Stimulated activated CD4-positive, alpha-beta T cell treated with anti-CD3 and anti-CD28 coated beads, TNF-alpha, amount 100 ng/mL, for 24 hours (primary cell): ENCODE measurements around the gene WDR27.
"Not testable (repeated sequence)": the region's sequence is repeated elsewhere in the genome, so short reads cannot be mapped to it uniquely, and the experiment has no call there.

ENCODE experiments used
- DNase-seq, 3 experiments: peaks; one replicate each; pipeline ENCODE4 v3.0.0-alpha.2; 2020; ENCODE audit warnings: low read depth in 3 of 3

WDR27 gene

DNA sequence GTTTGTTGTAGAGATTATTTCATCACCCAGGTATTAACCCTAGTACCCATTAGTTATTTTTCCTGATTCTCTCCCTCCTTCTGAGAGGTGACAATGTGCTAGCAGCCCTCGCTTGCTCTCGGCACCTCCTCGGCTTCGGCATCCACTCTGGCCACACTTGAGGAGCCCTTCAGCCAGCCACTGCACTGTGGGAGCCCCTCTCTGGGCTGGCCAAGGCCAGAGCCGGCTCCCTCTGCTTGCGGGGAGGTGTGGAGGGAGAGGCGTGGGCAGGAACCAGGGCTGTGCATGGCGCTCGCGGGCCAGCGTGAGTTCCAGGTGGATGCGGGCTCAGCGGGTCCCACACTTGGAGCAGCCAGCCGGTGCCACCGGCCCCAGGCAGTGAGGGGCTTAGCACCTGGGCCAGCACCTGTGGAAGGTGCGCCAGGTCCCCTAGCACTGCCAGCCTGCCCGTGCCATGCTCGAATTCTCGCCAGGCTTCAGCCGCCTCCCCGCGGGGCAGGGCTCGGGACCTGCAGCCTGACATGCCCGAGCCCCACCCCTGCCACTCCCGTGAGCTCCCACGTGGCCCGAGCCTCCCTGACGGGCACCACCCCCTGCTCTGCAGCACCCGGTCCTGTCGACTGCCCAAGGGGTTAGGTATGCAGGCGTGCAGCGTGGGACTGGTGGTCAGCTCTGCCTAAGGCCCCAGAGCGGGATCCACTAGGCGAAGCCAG is 221.9 kb downstream of the WDR27 start:
- DNase-seq: no peak

DNA sequence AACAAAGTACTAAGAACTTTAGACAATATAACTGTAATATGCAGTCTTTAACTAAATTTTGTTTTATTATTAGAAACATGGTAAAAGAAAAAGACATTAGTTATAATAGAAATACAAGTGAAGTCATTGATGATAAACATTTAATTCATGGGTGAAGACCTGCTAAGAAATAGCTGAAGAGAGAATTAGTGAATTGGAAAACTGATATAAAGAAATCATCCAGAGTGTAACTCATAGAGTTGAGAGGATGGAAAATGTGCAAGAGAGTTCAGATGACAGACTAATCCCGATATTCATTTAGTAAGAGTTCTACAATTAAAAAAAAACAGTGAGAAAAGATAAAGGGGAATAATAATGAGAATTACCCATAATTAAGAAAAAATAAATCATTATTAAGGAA is 227.5 kb downstream of the WDR27 start:
- no peak for DNase-seq

DNA sequence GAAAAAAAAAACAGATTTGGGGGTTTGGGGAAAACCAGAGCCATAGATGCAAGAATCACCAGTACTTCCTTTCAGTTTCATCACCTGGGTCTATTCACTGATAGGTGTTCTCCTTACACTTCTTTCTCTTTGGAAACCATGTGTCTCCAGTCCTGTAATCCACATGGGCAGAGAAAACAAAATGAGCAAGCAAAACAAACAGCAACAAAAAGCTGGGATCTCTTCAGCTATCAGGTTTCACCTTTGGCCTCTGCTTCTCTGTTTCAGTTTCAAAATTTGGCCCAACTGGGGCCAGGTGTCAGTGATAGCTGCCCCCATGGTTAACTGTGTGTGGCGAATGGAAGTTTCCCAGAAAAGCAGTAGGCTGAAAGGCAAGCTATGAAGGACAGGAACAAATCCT is 228.2 kb downstream of the WDR27 start:
- no peak for DNase-seq

DNA sequence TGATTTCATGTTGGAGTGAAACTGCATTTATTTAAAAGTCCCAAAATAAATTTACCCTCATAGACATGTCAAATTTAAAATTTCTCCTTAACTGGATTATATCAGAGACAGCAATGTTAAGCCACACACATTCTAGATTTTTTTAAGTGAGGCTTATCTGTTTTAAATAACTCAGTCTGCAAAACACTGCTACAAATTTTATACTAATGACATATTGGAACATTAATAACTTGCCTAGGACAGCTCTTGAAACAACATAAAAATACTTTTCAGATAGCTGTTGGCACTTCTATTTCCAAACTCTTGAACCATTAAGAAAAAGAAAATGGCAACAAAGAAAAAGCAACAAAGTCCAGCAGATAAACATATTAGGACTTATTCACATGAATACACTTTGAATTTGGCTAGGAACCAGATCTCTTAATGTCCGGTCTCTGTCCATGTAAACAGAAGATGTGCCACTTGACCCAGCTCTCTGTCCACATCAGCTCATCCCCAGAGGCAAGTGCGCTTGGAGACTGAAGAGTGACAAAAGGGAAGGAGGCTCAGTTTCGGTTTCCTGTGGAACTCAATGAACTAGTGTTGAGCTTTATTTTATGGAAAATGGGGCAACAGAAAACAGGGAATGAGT is 228.9 kb downstream of the WDR27 start:
- DNase-seq: no peak

DNA sequence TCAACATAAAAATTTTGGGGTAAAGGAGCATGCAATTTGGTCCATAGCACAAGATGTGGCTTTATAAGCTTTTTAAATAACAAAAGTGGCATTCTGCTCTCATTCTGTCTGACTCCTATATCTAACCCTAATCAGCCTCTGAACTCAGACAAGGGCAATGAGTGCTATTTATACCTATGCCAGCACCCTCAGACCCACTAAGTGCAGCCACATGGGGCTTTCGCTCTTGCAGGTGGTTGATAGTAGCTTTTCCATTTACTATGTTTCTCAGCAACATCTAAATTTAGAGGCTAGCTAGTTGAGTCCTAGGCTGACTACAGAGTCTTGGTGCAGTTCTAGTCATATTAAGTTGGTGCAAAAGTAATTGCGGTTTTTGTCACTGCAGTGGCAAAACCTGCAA is 231.0 kb downstream of the WDR27 start:
- DNase-seq: no peak

DNA sequence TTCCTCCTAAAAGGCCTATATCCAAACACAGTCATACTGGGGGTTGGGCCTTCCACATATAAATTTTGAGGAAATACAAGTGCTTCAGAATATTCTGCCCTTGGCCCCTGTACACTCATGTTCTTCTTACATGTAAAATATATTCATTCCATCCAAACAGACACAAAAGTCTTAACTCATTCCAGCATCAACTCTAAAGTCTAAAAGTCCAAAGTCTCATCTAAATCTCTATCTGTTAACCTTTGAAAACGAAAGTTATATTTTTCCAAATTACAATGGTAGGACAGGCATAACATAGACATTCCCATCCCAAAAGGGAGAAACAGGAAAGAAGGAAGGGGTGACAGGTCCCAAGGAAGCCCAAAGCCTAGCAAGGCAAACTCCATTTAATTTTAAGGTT is 232.8 kb downstream of the WDR27 start:
- no peak for DNase-seq

DNA sequence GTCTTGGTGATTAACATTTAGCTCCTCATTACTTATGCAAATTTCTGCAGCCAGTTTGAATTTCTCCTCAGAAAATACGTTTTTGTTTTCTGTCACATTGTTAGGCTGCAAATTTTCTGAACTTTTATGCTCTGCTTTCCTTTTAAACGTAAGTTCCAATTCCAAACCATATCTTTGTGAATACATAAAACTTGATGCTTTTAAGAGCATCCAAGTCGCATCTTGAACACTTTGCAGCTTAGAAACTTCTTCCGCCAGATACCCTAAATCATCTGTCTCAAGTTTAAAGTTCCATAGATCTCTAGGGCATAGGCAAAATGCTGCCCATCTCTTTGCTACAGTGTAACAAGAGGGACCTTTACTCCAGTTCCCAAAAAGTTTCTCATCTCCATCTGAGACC is 234.1 kb downstream of the WDR27 start:
- not testable (repeated sequence) for DNase-seq

DNA sequence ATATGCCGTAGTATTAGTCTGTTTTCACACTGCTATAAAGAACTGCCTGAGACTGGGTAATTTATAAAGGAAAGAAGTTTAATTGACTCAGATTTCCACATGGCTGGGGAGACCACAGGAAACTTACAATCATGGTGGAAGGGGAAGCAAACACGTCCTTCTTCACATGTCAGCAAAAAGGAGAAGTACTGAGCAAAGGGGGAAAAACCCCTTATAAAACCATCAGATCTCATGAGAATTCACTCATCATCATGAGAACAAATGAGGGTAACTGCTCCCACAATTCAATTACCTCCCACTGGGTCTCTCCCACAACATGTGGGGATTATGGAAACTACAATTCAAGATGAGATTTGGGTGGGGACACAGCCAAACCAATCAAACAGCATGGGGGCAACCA is 235.6 kb downstream of the WDR27 start:
- not testable (repeated sequence) for DNase-seq

DNA sequence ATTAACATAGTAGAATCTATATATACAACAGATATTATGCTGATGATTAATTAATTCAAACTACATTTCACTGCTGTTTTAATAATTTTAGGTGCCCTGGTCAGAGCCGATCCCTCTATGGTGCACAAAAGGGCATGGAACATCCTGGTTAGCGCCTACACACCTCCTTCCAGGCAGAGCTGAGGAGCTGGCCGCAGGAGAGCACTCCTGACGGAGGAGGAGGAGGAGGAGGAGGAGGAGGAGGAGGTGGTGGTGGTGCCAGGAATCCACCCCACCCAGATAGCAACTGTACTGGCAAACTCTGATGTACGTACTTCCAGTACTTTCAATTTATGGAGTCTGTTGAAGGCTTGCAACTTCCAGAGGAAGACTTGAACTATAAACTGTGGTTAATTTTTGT is 244.1 kb downstream of the WDR27 start:
- no peak for DNase-seq

DNA sequence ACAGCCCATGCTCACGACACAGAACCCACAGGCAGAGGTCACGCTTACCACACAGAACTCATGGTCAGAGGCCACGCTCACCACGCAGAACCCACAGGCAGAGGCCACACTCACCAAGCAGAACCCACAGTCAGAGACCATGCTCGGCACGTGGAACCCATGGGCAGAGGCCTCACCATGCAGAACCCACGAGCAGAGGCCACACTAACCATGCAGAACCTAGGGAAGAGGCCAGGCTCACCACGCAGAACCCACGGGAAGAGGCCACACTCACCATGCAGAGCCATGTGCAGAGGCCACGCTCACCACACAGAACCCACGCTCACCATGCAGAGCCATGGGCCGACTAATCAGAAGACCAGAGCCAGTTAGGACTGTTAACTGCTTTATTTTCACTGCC is 245.0 kb downstream of the WDR27 start:
- DNase-seq: peak in 1 of 3 experiments; percentile 0

DNA sequence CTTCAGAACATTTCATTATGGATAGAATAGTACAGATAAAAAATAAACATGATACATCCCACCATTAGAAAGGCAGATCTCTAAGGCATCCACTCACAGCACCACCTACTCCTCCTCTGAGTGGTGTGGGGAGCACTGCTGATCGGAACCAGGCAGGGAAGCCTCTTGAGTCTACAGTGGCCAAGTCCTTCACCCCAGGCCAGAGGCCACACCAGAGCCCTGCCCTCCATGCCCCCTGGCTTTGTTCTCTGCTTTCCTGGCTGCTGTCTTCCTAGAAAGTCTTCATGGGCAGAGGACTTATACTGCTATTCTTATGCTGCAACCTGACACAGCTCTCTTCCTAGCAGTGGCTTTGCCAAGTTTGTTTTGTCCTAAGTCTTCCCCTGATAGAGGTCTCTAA is 246.4 kb downstream of the WDR27 start:
- no peak for DNase-seq

DNA sequence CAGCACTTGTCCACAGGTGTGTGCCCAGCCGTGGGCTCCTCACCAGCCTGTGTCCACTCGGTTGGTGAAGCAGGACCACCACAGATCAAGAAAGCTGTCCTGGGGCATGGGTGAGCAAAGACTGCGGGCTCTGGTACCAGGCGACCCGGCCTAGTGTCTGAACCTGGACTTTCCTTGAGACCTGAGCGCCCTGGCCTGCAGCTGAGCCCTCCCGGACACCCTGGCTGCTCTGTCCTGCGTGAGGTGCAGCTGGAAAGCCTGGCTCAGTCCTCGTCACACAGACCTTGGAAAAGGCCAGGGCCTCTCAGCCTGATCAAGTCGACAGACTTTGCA is 247.0 kb downstream of the WDR27 start:
- DNase-seq: no peak

DNA sequence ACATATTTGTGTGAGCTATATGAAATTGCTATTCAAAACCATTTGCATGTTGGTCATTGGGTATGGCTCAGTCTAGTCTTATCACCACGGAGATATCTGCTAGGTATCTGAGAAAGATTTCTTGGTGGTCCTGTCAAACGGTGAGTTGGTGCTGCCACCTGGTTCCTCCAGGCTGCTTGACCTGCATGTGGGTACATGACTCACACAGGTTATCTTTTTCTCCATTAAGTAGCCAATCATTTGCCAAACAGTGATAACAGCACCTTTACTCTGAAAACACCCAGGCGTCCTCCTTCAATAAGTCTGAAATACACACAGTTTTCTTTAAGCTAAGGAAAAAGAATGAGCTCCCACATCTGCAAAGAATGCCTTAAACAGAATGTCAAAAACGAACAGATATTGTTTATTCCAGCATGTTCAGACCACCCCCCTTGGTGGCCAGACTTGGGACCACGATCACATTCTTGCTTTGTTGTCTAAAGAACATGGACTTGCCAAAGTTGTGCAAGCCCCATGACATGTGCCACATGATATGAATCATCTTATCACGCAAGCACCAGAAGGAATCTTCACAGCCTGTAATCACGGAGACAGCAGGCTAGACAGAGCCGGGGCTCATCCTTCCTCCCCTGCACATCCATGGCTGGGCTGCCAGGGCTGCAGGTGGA is 247.5 kb downstream of the WDR27 start:
- no peak for DNase-seq

DNA sequence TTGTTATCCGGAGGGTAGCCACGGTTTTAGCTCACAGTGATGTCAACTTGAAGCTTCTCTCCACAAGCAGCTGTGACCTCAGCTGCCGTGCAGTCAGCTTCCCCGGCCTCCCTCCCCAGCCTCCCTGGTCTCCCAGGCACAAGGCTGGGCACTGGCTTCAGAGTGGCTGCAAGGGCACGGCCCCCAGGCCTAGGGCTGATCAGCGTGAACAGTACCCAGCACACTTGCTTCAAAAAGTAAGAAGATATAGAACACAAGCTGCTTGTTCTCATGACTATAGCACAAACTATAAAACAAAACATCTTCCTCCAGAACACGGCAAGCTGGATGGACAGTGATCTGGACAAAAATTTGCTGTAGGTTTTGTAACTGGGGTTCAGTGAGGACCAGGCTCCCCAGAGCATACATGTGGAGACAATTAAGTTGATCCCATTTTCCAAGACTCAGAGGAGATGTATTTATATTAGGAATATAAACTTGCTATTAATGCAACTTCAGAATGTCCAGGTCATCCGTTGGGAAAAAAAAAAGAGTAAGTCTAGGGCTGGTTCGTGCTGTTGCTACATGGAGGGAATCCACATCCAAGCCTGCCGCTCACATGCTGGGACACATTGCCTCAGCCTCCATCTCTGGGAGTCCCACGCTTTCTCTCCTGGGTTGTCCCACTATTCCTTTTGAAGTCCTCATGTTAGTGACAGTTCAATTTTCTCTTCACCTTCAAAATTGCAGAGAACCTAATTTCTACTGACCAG is 248.8 kb downstream of the WDR27 start:
- DNase-seq: no peak

DNA sequence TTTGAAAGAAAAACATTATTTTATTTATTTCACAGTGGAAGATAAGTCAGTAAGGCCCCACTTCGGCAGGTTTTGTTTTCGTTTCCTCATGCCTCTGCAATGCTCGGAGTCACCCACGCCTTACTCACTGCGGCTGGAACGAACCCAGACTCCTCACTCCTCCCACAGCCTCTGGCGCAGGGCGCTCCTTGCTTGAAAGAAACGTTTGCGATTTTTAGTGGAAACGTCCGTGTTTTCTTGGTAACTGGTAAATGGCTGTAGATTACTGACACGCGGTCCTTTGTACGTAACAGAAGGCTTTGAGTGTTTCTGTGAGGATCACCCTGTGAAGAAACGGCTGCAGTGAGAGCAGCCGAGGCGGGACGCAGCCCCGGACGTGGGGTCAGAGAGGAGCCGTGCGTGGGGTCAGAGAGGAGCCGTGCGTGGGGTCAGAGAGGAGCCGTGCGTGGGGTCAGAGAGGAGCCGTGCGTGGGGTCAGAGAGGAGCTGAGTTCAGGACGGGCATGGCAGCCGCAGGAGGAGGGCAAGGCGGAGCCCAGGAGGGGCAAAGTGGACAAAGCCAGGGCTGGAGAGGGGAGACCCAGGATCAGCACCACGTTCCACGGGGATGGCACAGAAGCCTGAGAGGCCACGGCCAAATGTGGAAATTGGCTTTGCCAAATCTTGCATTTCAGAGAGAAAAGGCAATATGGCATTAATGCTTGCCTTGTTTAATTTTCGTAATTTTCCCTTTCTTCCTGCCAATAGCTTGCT is 249.5 kb downstream of the WDR27 start:
- DNase-seq: no peak

DNA sequence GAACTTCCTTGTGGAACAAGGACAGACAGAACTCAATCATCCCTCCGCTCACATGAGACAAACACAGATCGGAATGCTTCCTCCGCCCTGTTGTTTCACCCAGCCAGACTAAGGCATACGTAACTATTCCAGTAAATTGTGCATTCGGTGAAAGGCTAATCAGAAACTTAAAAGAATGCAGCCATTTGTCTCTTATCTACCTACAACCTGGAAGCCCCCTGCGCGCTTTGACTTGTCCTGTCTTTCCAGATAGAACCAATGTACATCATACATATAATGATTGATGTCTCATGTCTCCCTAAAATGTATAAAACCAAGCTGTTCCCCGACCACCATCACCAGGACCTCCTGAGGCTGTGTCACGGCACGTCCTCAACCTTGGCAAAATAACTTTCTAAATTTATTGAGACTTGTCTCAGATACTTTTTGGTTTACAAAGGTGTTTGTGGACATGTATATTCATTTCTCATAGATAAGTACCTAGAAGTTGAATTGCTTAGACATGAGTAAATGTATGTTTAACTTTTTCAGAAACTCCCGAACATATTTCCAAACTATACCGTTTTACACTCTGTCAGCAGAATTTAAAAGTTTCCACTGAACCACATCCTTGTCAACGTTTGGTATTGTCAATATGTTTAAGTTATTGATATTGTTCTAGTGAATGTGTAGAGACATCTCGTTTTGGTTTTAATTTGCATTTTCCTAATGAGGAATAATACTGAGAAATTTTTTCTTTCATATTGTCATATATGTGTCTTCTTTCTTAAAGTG is 250.6 kb downstream of the WDR27 start:
- DNase-seq: no peak

DNA sequence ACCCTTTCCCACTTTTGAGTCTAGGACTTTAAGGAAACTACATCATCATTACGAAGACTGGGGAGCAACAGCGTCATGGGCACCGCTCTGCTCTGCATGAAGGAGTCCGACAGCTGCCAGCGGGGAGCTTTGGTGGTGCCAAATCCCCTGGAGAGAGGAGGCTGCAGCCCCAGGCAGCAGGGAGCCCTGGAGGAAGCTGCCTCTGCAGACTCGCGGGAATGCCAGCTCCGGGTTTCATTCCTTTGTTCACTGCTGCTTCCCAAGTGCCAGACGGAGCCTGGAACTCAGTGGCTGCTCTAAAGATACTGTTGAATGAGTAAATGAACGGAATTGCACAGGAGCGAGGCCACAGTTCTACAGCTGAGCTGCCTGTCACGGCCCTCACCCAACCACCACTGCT is 251.7 kb downstream of the WDR27 start:
- no peak for DNase-seq

DNA sequence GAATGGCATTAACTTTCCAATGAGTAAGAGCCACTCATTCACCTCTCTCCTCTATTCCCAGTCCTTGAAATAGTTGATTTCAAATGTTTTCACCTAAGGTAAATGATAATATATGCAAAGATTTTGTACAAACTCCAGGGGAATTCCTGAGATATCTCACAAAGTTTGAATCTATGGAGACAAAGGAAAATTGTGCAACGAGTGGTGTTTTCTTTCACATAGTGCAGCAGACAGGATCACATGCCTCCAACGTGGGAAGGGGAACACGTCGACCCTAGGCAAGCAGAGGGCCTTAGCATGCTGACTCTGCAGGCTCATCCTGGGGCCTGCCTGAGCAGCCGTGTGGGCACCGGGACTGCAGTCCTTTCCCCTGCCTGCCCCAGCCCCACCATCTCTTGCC is 252.6 kb downstream of the WDR27 start:
- DNase-seq: no peak

DNA sequence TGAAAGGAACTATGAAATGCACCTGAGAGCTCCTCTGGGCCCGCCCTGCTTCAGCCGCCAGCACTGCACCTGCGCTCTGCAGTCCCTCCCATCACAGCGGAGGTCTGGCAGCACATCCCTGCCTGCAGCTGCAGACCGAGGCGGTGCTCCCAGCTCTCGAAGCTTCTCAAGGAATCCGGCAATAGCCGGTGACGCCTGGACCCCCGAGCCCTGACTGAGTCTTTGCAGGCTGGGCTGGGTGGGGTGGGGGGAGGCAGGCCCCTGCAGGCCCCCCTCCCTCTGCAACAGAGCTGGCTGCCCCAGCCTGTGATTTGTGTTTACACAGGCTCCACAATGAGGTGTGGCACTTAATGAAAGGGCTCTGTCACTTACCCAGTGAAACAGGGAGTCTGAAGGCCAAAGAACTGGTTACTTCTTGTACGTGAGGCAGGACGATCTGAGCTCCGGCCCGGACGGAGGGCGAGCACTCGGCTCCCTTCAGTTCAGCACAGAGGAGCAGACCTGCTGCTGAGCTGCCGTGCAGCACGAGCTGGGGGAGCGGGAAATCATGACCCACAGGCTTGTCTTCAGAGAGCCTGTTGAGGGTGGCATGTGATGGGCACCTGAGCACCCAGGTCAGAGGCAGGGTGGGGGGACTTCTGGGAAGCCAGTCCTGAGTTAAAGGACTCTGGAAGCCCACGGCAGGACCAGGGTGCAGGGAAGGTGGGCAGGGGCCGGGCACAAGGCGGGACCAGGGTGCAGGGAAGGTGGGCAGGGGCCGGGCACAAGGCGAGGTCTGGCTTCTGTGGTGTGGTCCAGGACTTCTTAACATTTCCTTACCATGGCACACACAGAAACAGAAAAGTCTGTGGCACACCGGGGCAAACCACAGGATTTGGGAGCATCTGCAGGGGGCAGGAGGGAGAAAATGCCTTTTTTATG is 255.9 kb downstream of the WDR27 start:
- no peak for DNase-seq

DNA sequence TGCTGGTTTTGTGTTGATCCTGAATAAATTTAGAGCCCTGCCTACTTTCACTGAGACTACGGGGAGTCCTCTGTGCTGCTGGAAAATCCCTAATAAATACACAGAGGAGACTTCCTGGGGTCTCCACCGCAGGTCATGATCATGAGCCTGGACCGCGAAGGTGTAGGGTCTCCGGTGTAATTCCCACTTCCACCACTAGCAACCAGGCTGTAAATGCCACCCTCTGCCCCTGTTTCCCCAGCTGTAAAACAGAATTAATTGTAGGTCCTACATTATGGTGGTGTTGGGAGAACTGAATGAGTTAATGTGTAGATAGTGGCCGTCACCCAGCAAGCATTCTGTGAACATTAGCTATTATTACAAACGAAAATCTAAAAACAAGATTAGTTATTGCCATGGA is 256.6 kb downstream of the WDR27 start:
- no peak for DNase-seq
